Ishikawa (cell line): ENCODE measurements around the gene ADAM19.

Experiments
- CEBPB ChIP-seq: IDR thresholded peaks from 2 replicates; pipeline ENCODE4 v1.6.1; 2012
- CREB1 ChIP-seq: IDR thresholded peaks from 2 replicates; pipeline ENCODE4 v1.6.1; 2012; ENCODE audit warnings: low read depth
- EGR1 ChIP-seq: IDR thresholded peaks from 2 replicates; pipeline ENCODE4 v1.6.1; 2012
- EP300 ChIP-seq: IDR thresholded peaks from 2 replicates; pipeline ENCODE4 v1.6.1; 2012; ENCODE audit warnings: borderline replicate concordance
- FOXM1 ChIP-seq: IDR thresholded peaks from 2 replicates; pipeline ENCODE4 v1.6.1; 2012; ENCODE audit warnings: low read depth, borderline replicate concordance
- MAX ChIP-seq: IDR thresholded peaks from 2 replicates; pipeline ENCODE4 v1.6.1; 2012
- NFIC ChIP-seq: IDR thresholded peaks from 2 replicates; pipeline ENCODE4 v1.6.1; 2012
- RAD21 ChIP-seq: IDR thresholded peaks from 2 replicates; pipeline ENCODE4 v1.6.1; 2012; ENCODE audit warnings: low read depth
- REST ChIP-seq: IDR thresholded peaks from 2 replicates; pipeline ENCODE4 v1.6.1; 2012; ENCODE audit warnings: low read depth, mild to moderate bottlenecking
- TAF1 ChIP-seq: IDR thresholded peaks from 2 replicates; pipeline ENCODE4 v1.6.1; 2012; ENCODE audit warnings: low read depth, mild to moderate bottlenecking
- TCF12 ChIP-seq: IDR thresholded peaks from 2 replicates; pipeline ENCODE4 v1.6.1; 2012; ENCODE audit warnings: low read depth
- TEAD4 ChIP-seq: IDR thresholded peaks from 2 replicates; pipeline ENCODE4 v1.6.1; 2012
- USF1 ChIP-seq: IDR thresholded peaks from 2 replicates; pipeline ENCODE4 v1.6.1; 2012
- YY1 ChIP-seq: IDR thresholded peaks from 2 replicates; pipeline ENCODE4 v1.6.1; 2012; ENCODE audit warnings: low read depth
- ZBTB7A ChIP-seq: IDR thresholded peaks from 2 replicates; pipeline ENCODE4 v1.6.1; 2012; ENCODE audit warnings: low read depth

Gene ADAM19

GRCh38 chr5:157447201-157447637 lies 128.4 kb downstream of the ADAM19 start:
- TF ChIP-seq MAX: no peak
- TF ChIP-seq FOXM1: no peak
- no peak for TF ChIP-seq YY1
- no peak for TF ChIP-seq EGR1

GRCh38 chr5:157446412-157446935 lies 129.1 kb downstream of the ADAM19 start:
- TF ChIP-seq ZBTB7A (no peak), EP300 (no peak), REST (no peak), FOXM1 (no peak), USF1 (no peak), EGR1 (no peak), CREB1 (no peak), MAX (no peak), TAF1 (no peak), TEAD4 (no peak), YY1 (no peak), TCF12 (no peak)

- no peak for TF ChIP-seq CREB1
- TF ChIP-seq EP300: no peak
- no peak for TF ChIP-seq TEAD4
- no peak for TF ChIP-seq CEBPB
- no peak for TF ChIP-seq NFIC
Measured at GRCh38 chr5:157445745-157446411, 129.7 kb downstream of the ADAM19 start.

- TF ChIP-seq CREB1 (no peak), TAF1 (no peak), USF1 (no peak), YY1 (no peak), EP300 (no peak), CEBPB (no peak), MAX (no peak), EGR1 (no peak), TCF12 (no peak), TEAD4 (no peak), FOXM1 (no peak)
Measured at GRCh38 chr5:157444224-157444623, 131.4 kb downstream of the ADAM19 start.

- TF ChIP-seq NFIC: no peak
- TF ChIP-seq TEAD4: no peak
- no peak for TF ChIP-seq MAX
- no peak for TF ChIP-seq EP300
- TF ChIP-seq TAF1: no peak
Measured at GRCh38 chr5:157443041-157443549, 132.5 kb downstream of the ADAM19 start.

- TF ChIP-seq TAF1 (no peak), NFIC (no peak), TCF12 (no peak), MAX (no peak), TEAD4 (no peak), CEBPB (no peak), USF1 (no peak), EGR1 (no peak), ZBTB7A (no peak), REST (no peak), YY1 (no peak), RAD21 (no peak), EP300 (no peak), CREB1 (no peak), FOXM1 (no peak)
Measured at GRCh38 chr5:157434096-157434495, 141.5 kb downstream of the ADAM19 start.
